Stimulated activated naive CD8-positive, alpha-beta T cell treated with anti-CD3 and anti-CD28 coated beads, Interleukin-15, Interleukin-2, amounts not matched to agents 100 ng/mL and 50 ng/mL, for 24 hours (primary cell): ENCODE results near the gene GET4.
"Not testable (repeated sequence)": the region's sequence is repeated elsewhere in the genome, so short reads cannot be mapped to it uniquely, and the experiment has no call there.

ENCODE experiments used
- H3K27ac Mint-ChIP-seq: one replicate; pipeline ENCODE4 v1.8.0; 2021; ENCODE audit warnings: mild to moderate bottlenecking, mixed read lengths
- H3K27me3 Mint-ChIP-seq: one replicate; pipeline ENCODE4 v1.8.0; 2021; ENCODE audit warnings: mixed read lengths
- H3K36me3 Mint-ChIP-seq: one replicate; pipeline ENCODE4 v1.8.0; 2021; ENCODE audit warnings: low read depth, mixed read lengths
- H3K4me1 Mint-ChIP-seq: one replicate; pipeline ENCODE4 v1.8.0; 2021; ENCODE audit warnings: low read depth, mixed read lengths
- H3K4me3 Mint-ChIP-seq: one replicate; pipeline ENCODE4 v1.8.0; 2021; ENCODE audit warnings: mild to moderate bottlenecking, mixed read lengths
- H3K9me3 Mint-ChIP-seq: one replicate; pipeline ENCODE4 v1.8.0; 2021; ENCODE audit warnings: mixed read lengths

Gene GET4

GRCh38 chr7:904847-905246 is 28.5 kb downstream of the GET4 start:
- Mint-ChIP-seq H3K4me1 (peaks cover 3% of the 10 kb centered on the region), H3K9me3 (no peaks in the 10 kb centered on the region), H3K27ac (no peak overlapping the region), H3K36me3 (peaks cover 7% of the 10 kb centered on the region), H3K27me3 (no peaks in the 10 kb centered on the region), H3K4me3 (no peak overlapping the region)

- peaks cover 13% of the 10 kb centered on the region for H3K4me1 Mint-ChIP-seq
- no peaks in the 10 kb centered on the region for H3K9me3 Mint-ChIP-seq
- H3K4me3 Mint-ChIP-seq: no peak overlapping the region
- no peaks in the 10 kb centered on the region for H3K27me3 Mint-ChIP-seq
- H3K27ac Mint-ChIP-seq: no peak overlapping the region
- H3K36me3 Mint-ChIP-seq: peaks cover 7% of the 10 kb centered on the region
Observed at GRCh38 chr7:906776-907157, 30.4 kb downstream of the GET4 start.

- no peak overlapping the region for H3K4me3 Mint-ChIP-seq
- no peak overlapping the region for H3K27ac Mint-ChIP-seq
- H3K4me1 Mint-ChIP-seq: peaks cover 13% of the 10 kb centered on the region
- no peaks in the 10 kb centered on the region for H3K27me3 Mint-ChIP-seq
- H3K9me3 Mint-ChIP-seq: no peaks in the 10 kb centered on the region
- H3K36me3 Mint-ChIP-seq: peaks cover 7% of the 10 kb centered on the region
Observed at GRCh38 chr7:907158-907980, 31.0 kb downstream of the GET4 start.

- peaks cover 16% of the 10 kb centered on the region for H3K4me1 Mint-ChIP-seq
- no peaks in the 10 kb centered on the region for H3K27me3 Mint-ChIP-seq
- no peaks in the 10 kb centered on the region for H3K36me3 Mint-ChIP-seq
- H3K4me3 Mint-ChIP-seq: no peak overlapping the region
- H3K27ac Mint-ChIP-seq: no peak overlapping the region
- no peaks in the 10 kb centered on the region for H3K9me3 Mint-ChIP-seq
Observed at GRCh38 chr7:908159-908581, 31.8 kb downstream of the GET4 start.

GRCh38 chr7:908591-909357 is 32.4 kb downstream of the GET4 start:
- not testable (repeated sequence) for H3K4me3 Mint-ChIP-seq, H3K9me3 Mint-ChIP-seq, H3K27ac Mint-ChIP-seq, H3K36me3 Mint-ChIP-seq, H3K27me3 Mint-ChIP-seq
- peaks cover 16% of the 10 kb centered on the region for H3K4me1 Mint-ChIP-seq

- H3K4me3 Mint-ChIP-seq: peak overlapping the region; percentile 64
- H3K4me1 Mint-ChIP-seq: peaks cover 16% of the 10 kb centered on the region
- no peaks in the 10 kb centered on the region for H3K9me3 Mint-ChIP-seq
- H3K27ac Mint-ChIP-seq: peak overlapping the region; percentile 65
- H3K36me3 Mint-ChIP-seq: no peaks in the 10 kb centered on the region
- H3K27me3 Mint-ChIP-seq: no peaks in the 10 kb centered on the region
Observed at GRCh38 chr7:909358-910329, 33.3 kb downstream of the GET4 start.

- peak overlapping the region; percentile 65 for H3K27ac Mint-ChIP-seq
- peaks cover 16% of the 10 kb centered on the region for H3K4me1 Mint-ChIP-seq
- peak overlapping the region; percentile 64 for H3K4me3 Mint-ChIP-seq
- H3K36me3 Mint-ChIP-seq: no peaks in the 10 kb centered on the region
- H3K9me3 Mint-ChIP-seq: no peaks in the 10 kb centered on the region
- no peaks in the 10 kb centered on the region for H3K27me3 Mint-ChIP-seq
Observed at GRCh38 chr7:910441-910861, 34.1 kb downstream of the GET4 start.

- H3K27me3 Mint-ChIP-seq: no peaks in the 10 kb centered on the region
- no peak overlapping the region for H3K4me3 Mint-ChIP-seq
- no peak overlapping the region for H3K27ac Mint-ChIP-seq
Observed at GRCh38 chr7:910931-911431, 34.6 kb downstream of the GET4 start.

GRCh38 chr7:911791-912480 is 35.6 kb downstream of the GET4 start:
- no peak overlapping the region for H3K4me3 Mint-ChIP-seq
- H3K36me3 Mint-ChIP-seq: peaks cover 7% of the 10 kb centered on the region
- H3K4me1 Mint-ChIP-seq: peaks cover 24% of the 10 kb centered on the region
- no peak overlapping the region for H3K27ac Mint-ChIP-seq
- no peaks in the 10 kb centered on the region for H3K9me3 Mint-ChIP-seq
- H3K27me3 Mint-ChIP-seq: no peaks in the 10 kb centered on the region

More at GRCh38 chr7:910931-911431, 34.6 kb downstream of the GET4 start:
- peaks cover 2% of the 10 kb centered on the region for H3K36me3 Mint-ChIP-seq
- H3K4me1 Mint-ChIP-seq: peaks cover 18% of the 10 kb centered on the region
- H3K9me3 Mint-ChIP-seq: no peaks in the 10 kb centered on the region

- Mint-ChIP-seq H3K36me3 (peaks cover 7% of the 10 kb centered on the region), H3K27ac (no peak overlapping the region), H3K4me3 (no peak overlapping the region), H3K4me1 (peaks cover 27% of the 10 kb centered on the region), H3K9me3 (no peaks in the 10 kb centered on the region), H3K27me3 (no peaks in the 10 kb centered on the region)
Observed at GRCh38 chr7:913736-914520, 37.6 kb downstream of the GET4 start.

GRCh38 chr7:914521-915194 is 38.3 kb downstream of the GET4 start:
- Mint-ChIP-seq H3K36me3 (peaks cover 7% of the 10 kb centered on the region), H3K27me3 (no peaks in the 10 kb centered on the region), H3K4me1 (peaks cover 31% of the 10 kb centered on the region), H3K4me3 (no peak overlapping the region), H3K27ac (no peak overlapping the region), H3K9me3 (no peaks in the 10 kb centered on the region)

GRCh38 chr7:915291-916218 is 39.2 kb downstream of the GET4 start:
- H3K27ac Mint-ChIP-seq: no peak overlapping the region

More at GRCh38 chr7:915291-916218, 39.2 kb downstream of the GET4 start:
- H3K9me3 Mint-ChIP-seq: no peaks in the 10 kb centered on the region
- H3K36me3 Mint-ChIP-seq: peaks cover 7% of the 10 kb centered on the region
- no peaks in the 10 kb centered on the region for H3K27me3 Mint-ChIP-seq
- H3K4me1 Mint-ChIP-seq: peaks cover 24% of the 10 kb centered on the region
- H3K4me3 Mint-ChIP-seq: no peak overlapping the region
